ENCODE measurements around the gene LY6G5C. TPM values are rescaled to one million over a fixed set of nuclear protein-coding genes. Genes with fewer than 3 reads are reported as not detected.
A peak's percentile ranks its signal among the peaks of the same experiment; 100 is the strongest.

Gene LY6G5C
- total RNA-seq, 2 experiments from 2014 or later = 4.3 to 5.5 TPM

DNA sequence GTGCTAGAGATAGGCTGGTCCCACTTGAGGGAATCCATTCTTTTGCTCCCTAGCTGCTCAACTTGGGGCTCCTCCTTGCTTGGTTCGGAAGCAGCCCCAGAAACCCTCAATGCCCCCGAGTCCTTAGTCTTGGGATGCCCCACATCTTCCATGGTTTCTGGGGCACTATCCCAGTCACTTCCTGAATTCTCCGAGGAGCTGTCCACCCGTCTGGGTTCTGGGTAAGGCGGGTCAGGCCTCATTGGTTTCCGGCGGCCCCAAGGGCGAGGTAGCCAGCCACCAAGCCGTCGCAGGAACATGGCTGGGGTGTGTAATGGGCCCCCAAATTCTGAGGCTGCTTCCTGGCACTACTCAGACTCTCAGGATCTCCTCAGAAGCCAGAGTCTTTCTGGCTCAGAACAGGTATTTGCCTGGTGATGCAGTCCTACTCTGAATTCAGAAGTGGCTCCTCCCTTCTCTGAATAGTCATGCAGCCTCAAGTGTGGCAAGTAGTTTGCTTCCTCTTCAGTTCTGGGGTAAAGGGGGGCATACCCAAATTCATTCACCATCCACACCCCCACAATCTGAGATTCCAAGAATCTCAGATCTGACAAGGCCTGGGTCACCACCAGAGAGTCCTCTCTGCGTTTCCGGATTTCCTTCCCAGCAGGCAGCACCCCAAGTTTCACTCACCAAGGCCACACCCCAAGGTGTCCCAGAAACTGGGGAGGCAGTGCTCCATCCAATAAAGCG, 21.1 kb downstream of the LY6G5C start:
- peak; percentile 43 for ATAC-seq
- Mint-ChIP-seq H3K9me3 (ENCODE audit: insufficient read depth) (no peaks in the 10 kb centered on the region), H3K27ac (peak overlapping the region; percentile 88), H3K4me1 (ENCODE audit: low read depth) (peaks cover 90% of the 10 kb centered on the region), H3K27me3 (ENCODE audit: low read depth) (no peaks in the 10 kb centered on the region), H3K36me3 (ENCODE audit: low read depth) (peaks cover 87% of the 10 kb centered on the region), H3K4me3 (peak overlapping the region; percentile 91)
- DNase-seq = peak; percentile 61
- ChIA-PET CTCF (interaction anchor here (0.8 to 2.6 kb wide), 3 partner anchors 61 to 80 kb away, joined by 3 to 6 read pairs (median 3); partner anchors contain the start of gene MSH5), POLR2A (interaction anchor here (0.9 to 2.6 kb wide), 7 partner anchors 7 to 118 kb away, joined by 3 to 34 read pairs (median 6); partner anchors contain the start of genes ABHD16A, BAG6, CLIC1 and DDX39B)

GRCh38 chr6:31658983-31659648, 21.8 kb downstream of the LY6G5C start:
- no peaks in the 10 kb centered on the region for H3K27me3 Mint-ChIP-seq (ENCODE audit: low read depth)
- CTCF ChIA-PET = no interaction called here
- POLR2A ChIA-PET = interaction anchor here (1.5 kb wide), 1 partner anchor 79 kb away, joined by 5 read pairs; no protein-coding TSS in a partner anchor
- ATAC-seq = no peak
- no peaks in the 10 kb centered on the region for H3K9me3 Mint-ChIP-seq (ENCODE audit: insufficient read depth)
- H3K4me1 Mint-ChIP-seq (ENCODE audit: low read depth) = peaks cover 85% of the 10 kb centered on the region
- peaks cover 80% of the 10 kb centered on the region for H3K36me3 Mint-ChIP-seq (ENCODE audit: low read depth)
- peak overlapping the region; percentile 91 for H3K4me3 Mint-ChIP-seq
- H3K27ac Mint-ChIP-seq = peak overlapping the region; percentile 88
- DNase-seq = no peak

DNA sequence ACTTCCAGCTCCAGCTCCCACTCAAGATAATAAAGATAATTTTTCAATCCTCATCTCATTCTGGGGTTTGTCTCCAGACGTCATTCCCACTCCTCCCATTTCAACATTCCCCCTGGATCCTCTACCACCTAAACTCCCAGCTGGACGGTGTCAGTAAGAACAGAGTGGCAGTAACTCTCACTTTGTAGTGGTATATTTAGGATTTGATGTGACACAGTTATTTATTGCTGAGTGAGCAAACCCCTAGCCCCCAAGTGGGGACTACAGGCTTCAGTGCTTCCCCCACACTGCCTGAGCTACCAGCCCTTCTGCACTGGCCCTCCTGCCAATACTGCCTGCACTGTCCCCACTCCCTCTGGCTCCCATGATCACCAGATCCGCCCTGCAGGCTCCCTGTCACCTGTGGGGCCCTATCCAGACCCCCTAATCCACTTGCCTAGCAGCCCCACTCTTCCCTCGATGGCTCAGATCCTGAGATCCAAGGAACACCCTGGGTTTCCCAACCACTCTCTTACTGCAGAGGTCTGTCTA, 22.6 kb downstream of the LY6G5C start:
- Mint-ChIP-seq H3K27me3 (ENCODE audit: low read depth) (no peaks in the 10 kb centered on the region), H3K4me1 (ENCODE audit: low read depth) (peaks cover 80% of the 10 kb centered on the region), H3K27ac (peak overlapping the region; percentile 89), H3K4me3 (peak overlapping the region; percentile 91), H3K36me3 (ENCODE audit: low read depth) (peaks cover 71% of the 10 kb centered on the region), H3K9me3 (ENCODE audit: insufficient read depth) (no peaks in the 10 kb centered on the region)
- DNase-seq = no peak
- ChIA-PET CTCF (interaction anchor here (1.3 to 1.4 kb wide), 2 partner anchors 62 to 172 kb away, joined by 3 to 4 read pairs; no protein-coding TSS in a partner anchor), POLR2A (interaction anchor here (0.8 to 1.1 kb wide), 2 partner anchors 13 to 82 kb away, joined by 3 read pairs; no protein-coding TSS in a partner anchor)
- ATAC-seq = no peak

- H3K27me3 Mint-ChIP-seq (ENCODE audit: low read depth) = no peaks in the 10 kb centered on the region
- H3K27ac Mint-ChIP-seq = peak overlapping the region; percentile 89
- H3K9me3 Mint-ChIP-seq (ENCODE audit: insufficient read depth) = no peaks in the 10 kb centered on the region
- ATAC-seq = no peak
- POLR2A ChIA-PET = interaction anchor here (0.8 to 6.8 kb wide), 4 partner anchors 7 to 81 kb away, joined by 3 to 109 read pairs (median 3); partner anchors contain the start of genes CSNK2B and GPANK1
- H3K36me3 Mint-ChIP-seq (ENCODE audit: low read depth) = peaks cover 69% of the 10 kb centered on the region
- peak; percentile 73 for DNase-seq
- peaks cover 78% of the 10 kb centered on the region for H3K4me1 Mint-ChIP-seq (ENCODE audit: low read depth)
- CTCF ChIA-PET = interaction anchor here (1.2 to 1.4 kb wide), 3 partner anchors 61 to 173 kb away, joined by 3 to 5 read pairs (median 4); no protein-coding TSS in a partner anchor
- H3K4me3 Mint-ChIP-seq = peak overlapping the region; percentile 91
These were observed 23.3 kb downstream of the LY6G5C start for GRCh38 chr6:31657406-31658157.

DNA sequence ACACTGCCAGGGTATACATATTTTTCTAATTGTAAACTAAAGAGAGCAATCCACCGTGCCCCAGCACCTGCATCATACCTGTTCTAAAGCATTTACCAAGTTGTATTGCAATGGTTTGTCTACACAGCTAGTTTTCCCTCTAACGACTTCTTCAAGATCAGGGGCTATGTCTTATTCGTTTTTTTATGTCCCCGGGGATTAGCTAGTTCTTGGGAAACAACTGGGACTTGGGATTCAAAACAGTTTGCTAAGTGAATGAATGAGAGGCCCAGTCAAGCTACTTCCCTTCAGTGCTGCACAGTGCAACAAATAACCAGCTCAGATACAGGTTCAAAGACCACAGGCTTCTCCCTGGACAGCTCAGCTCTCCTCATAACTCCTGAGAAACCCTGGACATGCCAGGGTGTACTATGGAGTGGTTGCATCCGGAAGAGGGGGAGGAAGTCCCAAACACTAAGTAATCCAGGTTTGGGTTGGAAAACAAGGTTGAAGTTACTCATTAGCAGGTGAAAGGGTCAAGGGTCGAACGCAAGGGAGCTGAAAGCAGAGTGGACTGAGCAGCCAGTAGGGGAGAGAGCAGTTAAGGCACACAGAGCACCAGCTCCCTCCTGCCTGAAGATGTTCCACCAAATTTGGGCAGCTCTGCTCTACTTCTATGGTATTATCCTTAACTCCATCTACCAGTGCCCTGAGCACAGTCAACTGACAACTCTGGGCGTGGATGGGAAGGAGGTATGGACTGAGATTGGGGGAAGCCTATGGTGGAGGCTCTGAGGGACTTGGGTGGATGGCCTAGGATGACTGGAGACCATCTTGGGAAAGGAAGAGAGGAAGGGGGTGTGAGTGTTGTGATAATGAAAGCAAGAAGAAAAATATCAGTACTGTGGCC, 25.3 kb downstream of the LY6G5C start, which contains the start of gene APOM:
TSS of gene APOM (plus strand) at position 546 of the 889 bp plus-strand sequence. CDS start at position 619, 73 bp downstream.
- no peak for ATAC-seq
- H3K36me3 Mint-ChIP-seq (ENCODE audit: low read depth) = peaks cover 63% of the 10 kb centered on the region
- no peak for DNase-seq
- CTCF ChIA-PET = interaction anchor here (1.1 kb wide), 1 partner anchor 174 kb away, joined by 5 read pairs; no protein-coding TSS in a partner anchor
- no peaks in the 10 kb centered on the region for H3K27me3 Mint-ChIP-seq (ENCODE audit: low read depth)
- H3K9me3 Mint-ChIP-seq (ENCODE audit: insufficient read depth) = no peaks in the 10 kb centered on the region
- POLR2A ChIA-PET = interaction anchor here (1.7 to 6.8 kb wide), 2 partner anchors 9 to 48 kb away, joined by 5 to 109 read pairs; partner anchors contain the start of genes ABHD16A, CSNK2B and GPANK1
- no peak within 1 kb of the TSS for H3K4me3 Mint-ChIP-seq
- H3K4me1 Mint-ChIP-seq (ENCODE audit: low read depth) = peaks cover 70% of the 10 kb centered on the region
- peak within 1 kb of the TSS; percentile 54 for H3K27ac Mint-ChIP-seq

DNA sequence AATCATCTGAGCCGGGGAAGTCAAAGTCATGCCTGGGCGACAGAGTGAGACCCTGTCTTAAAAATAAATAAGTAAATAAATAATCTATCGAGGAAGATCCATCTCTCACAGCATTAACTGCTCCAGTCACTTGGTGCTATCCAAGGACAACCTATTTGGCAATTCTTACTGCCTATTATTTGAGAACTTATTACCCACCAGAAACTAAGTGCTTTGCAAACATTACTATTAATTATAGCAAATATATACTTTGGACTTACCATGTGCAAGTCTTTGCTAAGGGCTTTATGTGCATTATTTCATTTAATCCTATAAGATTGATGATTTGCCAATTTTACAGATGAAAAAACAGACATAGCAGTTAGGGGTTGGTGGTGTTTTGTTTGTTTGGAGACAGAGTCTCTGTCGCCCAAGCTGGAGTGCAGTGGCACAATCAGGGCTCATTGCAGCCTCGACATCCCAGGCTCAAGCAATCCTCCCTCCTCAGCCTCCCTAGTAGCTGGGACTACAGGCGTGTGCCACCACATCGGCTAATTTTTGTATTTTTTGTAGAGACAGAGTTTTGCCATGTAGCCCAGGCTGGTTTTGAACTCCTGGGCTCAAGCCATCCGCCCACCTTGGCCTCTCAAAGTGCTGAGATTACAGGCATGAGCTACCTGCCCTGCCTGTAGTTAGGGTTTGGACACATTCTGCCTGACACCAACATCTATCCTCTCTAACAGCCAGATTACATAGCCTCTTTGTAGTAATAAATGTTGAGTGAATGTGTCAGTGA, 26.1 kb downstream of the LY6G5C start:
- Mint-ChIP-seq H3K4me3 (peak overlapping the region; percentile 43), H3K4me1 (ENCODE audit: low read depth) (peaks cover 69% of the 10 kb centered on the region), H3K27me3 (ENCODE audit: low read depth) (no peaks in the 10 kb centered on the region), H3K9me3 (ENCODE audit: insufficient read depth) (no peaks in the 10 kb centered on the region), H3K27ac (no peak overlapping the region), H3K36me3 (ENCODE audit: low read depth) (peaks cover 60% of the 10 kb centered on the region)
- DNase-seq = no peak
- ChIA-PET POLR2A (interaction anchor here (0.9 to 6.8 kb wide), 5 partner anchors 10 to 178 kb away, joined by 3 to 109 read pairs (median 5); partner anchors contain the start of genes ABHD16A, CSNK2B, GPANK1 and HSPA1B), CTCF (interaction anchor here (0.6 to 4.3 kb wide), 4 partner anchors 10 to 175 kb away, joined by 3 to 34 read pairs (median 4); partner anchors contain the start of genes CSNK2B and GPANK1)
- ATAC-seq = no peak

- Mint-ChIP-seq H3K27me3 (ENCODE audit: low read depth) (no peaks in the 10 kb centered on the region), H3K4me1 (ENCODE audit: low read depth) (peaks cover 66% of the 10 kb centered on the region), H3K9me3 (ENCODE audit: insufficient read depth) (no peaks in the 10 kb centered on the region), H3K27ac (peak overlapping the region; percentile 98), H3K4me3 (peak overlapping the region; percentile 96), H3K36me3 (ENCODE audit: low read depth) (peaks cover 59% of the 10 kb centered on the region)
- ChIA-PET CTCF (interaction anchor here (0.7 to 4.3 kb wide), 12 partner anchors 8 to 211 kb away, joined by 3 to 34 read pairs (median 4); partner anchors contain the start of genes ATP6V1G2, CSNK2B, DDX39B and GPANK1), POLR2A (interaction anchor here (0.7 to 6.8 kb wide), 33 partner anchors 8 to 1189 kb away, joined by 3 to 109 read pairs (median 3); partner anchors contain the start of genes ATP6V1G2, C6orf47, CSNK2B and DDX39B)
- ATAC-seq (peak; percentile 72), DNase-seq (peak; percentile 93)
These were observed 27.7 kb downstream of the LY6G5C start for GRCh38 chr6:31652925-31653724.

GRCh38 chr6:31651602-31652191, 29.2 kb downstream of the LY6G5C start:
- ATAC-seq = peak; percentile 59
- ChIA-PET CTCF (interaction anchor here (0.9 to 4.3 kb wide), 9 partner anchors 12 to 176 kb away, joined by 3 to 34 read pairs (median 4); partner anchors contain the start of genes CSNK2B, DDX39B, GPANK1 and HSPA1B), POLR2A (interaction anchor here (0.6 to 6.8 kb wide), 28 partner anchors 10 to 1193 kb away, joined by 3 to 109 read pairs (median 4); partner anchors contain the start of genes ATP6V1G2, C6orf47, CSNK2B and DDX39B)
- H3K4me1 Mint-ChIP-seq (ENCODE audit: low read depth) = peaks cover 55% of the 10 kb centered on the region
- no peaks in the 10 kb centered on the region for H3K9me3 Mint-ChIP-seq (ENCODE audit: insufficient read depth)
- peak overlapping the region; percentile 96 for H3K4me3 Mint-ChIP-seq
- no peak for DNase-seq
- peaks cover 59% of the 10 kb centered on the region for H3K36me3 Mint-ChIP-seq (ENCODE audit: low read depth)
- H3K27me3 Mint-ChIP-seq (ENCODE audit: low read depth) = no peaks in the 10 kb centered on the region
- peak overlapping the region; percentile 98 for H3K27ac Mint-ChIP-seq

All from activated CD8-positive, alpha-beta T cell treated with anti-CD3 and anti-CD28 coated beads, Interleukin-2, amount 10 ng/mL, durations not matched to agents 7 days and 5 days (primary cell).